Neural cell (in vitro differentiated cells): ENCODE measurements around the gene SOX13. TPM values are rescaled to one million over a fixed set of nuclear protein-coding genes. Genes with fewer than 3 reads are reported as not detected.

Experiments
- H2AFZ ChIP-seq: fragments of 200-600, 300-800 bp; sonication (generic), shearing (Covaris generic); 2 replicates; pipeline ENCODE4 v1.6.0; 2014; ENCODE audit warnings: low read depth, mild to moderate bottlenecking, antibody characterized with exemption, low read length, moderate library complexity
- H3F3A ChIP-seq: fragments of 200-600 bp; shearing (Covaris generic); 2 replicates; pipeline ENCODE4 v1.6.1; 2016; ENCODE audit warnings: mild to moderate bottlenecking, moderate library complexity, mixed read lengths, antibody characterized with exemption, low read length; ENCODE audit not compliant: insufficient read depth, poor library complexity, severe bottlenecking
- H3K27ac ChIP-seq: fragments of 200-600, 300-800 bp; sonication (generic), shearing (Covaris generic); 2 replicates; pipeline ENCODE4 v1.5.1; 2014; ENCODE audit warnings: mild to moderate bottlenecking, low read length, moderate library complexity
- H3K27me3 ChIP-seq: fragments of 300-800, 200-600 bp; sonication (generic), shearing (Covaris generic); 2 replicates; pipeline ENCODE4 v1.6.0; 2014; ENCODE audit warnings: mild to moderate bottlenecking, low read depth, low read length, moderate library complexity; ENCODE audit not compliant: insufficient read depth
- H3K36me3 ChIP-seq: fragments of 300-800, 200-600 bp; sonication (generic), shearing (Covaris generic); 2 replicates; pipeline ENCODE4 v1.5.1; 2014; ENCODE audit warnings: mild to moderate bottlenecking, antibody characterized with exemption, low read length, moderate library complexity; ENCODE audit not compliant: insufficient read depth
- H3K4me2 ChIP-seq: fragments of 300-800, 200-600 bp; sonication (generic), shearing (Covaris generic); 2 replicates; pipeline ENCODE4 v1.6.0; 2014; ENCODE audit warnings: mild to moderate bottlenecking, low read length
- H3K4me3 ChIP-seq: fragments of 300-800, 200-600 bp; sonication (generic), shearing (Covaris generic); 2 replicates; pipeline ENCODE4 v1.5.1; 2014; ENCODE audit warnings: mild to moderate bottlenecking, low read length, moderate library complexity
- H3K79me2 ChIP-seq: fragments of 200-600 bp; shearing (Covaris generic); replicated peaks from 2 replicates; pipeline ENCODE4 v1.6.0; 2014; ENCODE audit warnings: mild to moderate bottlenecking, low read length, moderate library complexity; ENCODE audit not compliant: insufficient read depth
- H3K9ac ChIP-seq: fragments of 300-800, 200-600 bp; sonication (generic), shearing (Covaris generic); 2 replicates; pipeline ENCODE4 v1.6.1; 2016; ENCODE audit warnings: mild to moderate bottlenecking, low read length, mixed read lengths
- H3K9me2 ChIP-seq: fragments of 200-600 bp; shearing (Covaris generic); 2 replicates; pipeline ENCODE4 v1.6.1; 2016; ENCODE audit warnings: mild to moderate bottlenecking, low read length, mixed read lengths; ENCODE audit not compliant: insufficient read depth
- H3K9me3 ChIP-seq: fragments of 200-600, 300-800 bp; sonication (generic), shearing (Covaris generic); 2 replicates; pipeline ENCODE4 v1.6.1; 2016; ENCODE audit warnings: mild to moderate bottlenecking, mixed run types, low read length, moderate library complexity, mixed read lengths
- H4K20me1 ChIP-seq: fragments of 200-600 bp; shearing (Covaris generic); 2 replicates; pipeline ENCODE4 v1.6.1; 2016; ENCODE audit warnings: mild to moderate bottlenecking, mixed run types; ENCODE audit not compliant: insufficient read depth
- CTCF ChIP-seq: fragments of 450-650 bp; IDR thresholded peaks from 2 replicates; pipeline ENCODE4 v1.5.1; 2014; ENCODE audit warnings: antibody characterized with exemption, mild to moderate bottlenecking, moderate library complexity; ENCODE audit not compliant: poor library complexity, severe bottlenecking
- EP300 ChIP-seq: fragments of 450-650 bp; conservative IDR thresholded peaks from 2 replicates; pipeline ENCODE4 v1.6.1; 2014; ENCODE audit warnings: antibody characterized with exemption, mild to moderate bottlenecking, moderate library complexity; ENCODE audit not compliant: poor library complexity, severe bottlenecking
- EZH2 ChIP-seq: fragments of 200-600, 300-800 bp; shearing (Covaris generic), sonication (generic); IDR thresholded peaks from 2 replicates; pipeline ENCODE4 v1.6.1; 2014; ENCODE audit warnings: antibody characterized with exemption, low read length, borderline replicate concordance, mild to moderate bottlenecking; ENCODE audit not compliant: insufficient read depth, poor library complexity, severe bottlenecking
- MXI1 ChIP-seq: fragments of 450-650 bp; conservative IDR thresholded peaks from 2 replicates; pipeline ENCODE4 v1.6.1; 2014; ENCODE audit warnings: antibody characterized with exemption, mild to moderate bottlenecking; ENCODE audit not compliant: poor library complexity, severe bottlenecking
- POLR2AphosphoS5 ChIP-seq: IDR thresholded peaks from 2 replicates; pipeline ENCODE4 v1.6.1; 2012
- RAD21 ChIP-seq: fragments of 450-650 bp; conservative IDR thresholded peaks from 2 replicates; pipeline ENCODE4 v1.6.1; 2014; ENCODE audit warnings: antibody characterized with exemption, mild to moderate bottlenecking, moderate library complexity
- REST ChIP-seq: IDR thresholded peaks from 2 replicates; pipeline ENCODE4 v1.6.1; 2012; ENCODE audit warnings: borderline replicate concordance
- SMC3 ChIP-seq: fragments of 450-650 bp; conservative IDR thresholded peaks from 2 replicates; pipeline ENCODE4 v1.6.1; 2014; ENCODE audit warnings: antibody characterized with exemption, mild to moderate bottlenecking, moderate library complexity; ENCODE audit not compliant: poor library complexity
- TAF1 ChIP-seq: IDR thresholded peaks from 2 replicates; pipeline ENCODE4 v1.6.1; 2012; ENCODE audit warnings: low read depth
- polyA plus RNA-seq: library from polyadenylated mRNA; depleted of rRNA; stranded (reverse); fragments of >200 nt; gene quantifications from 2 replicates; pipeline ENCODE4 v1.2.3, GENCODE V29; 2014

The SOX13 gene
- polyA plus RNA-seq, 1 donor from 2014 or later: 1.7 TPM

- H3K27ac ChIP-seq: no peak overlapping the region
- H3K9ac ChIP-seq: no peak overlapping the region
- no peaks in the 10 kb centered on the region for H3K27me3 ChIP-seq
- no peaks in the 10 kb centered on the region for H4K20me1 ChIP-seq
- TF ChIP-seq REST (no peak), CTCF (no peak), SMC3 (no peak), TAF1 (no peak), EZH2 (no peak)
- no peaks in the 10 kb centered on the region for H3F3A ChIP-seq
- no peaks in the 10 kb centered on the region for H3K36me3 ChIP-seq
- no peak overlapping the region for H3K4me3 ChIP-seq
- H3K9me2 ChIP-seq: no peaks in the 10 kb centered on the region
- no peaks in the 10 kb centered on the region for H3K9me3 ChIP-seq
- H3K79me2 ChIP-seq: no peaks in the 10 kb centered on the region
- no peak overlapping the region for H3K4me2 ChIP-seq
- no peak overlapping the region for H2AFZ ChIP-seq
These were observed 67.0 kb downstream of the SOX13 start for GRCh38 chr1:204139952-204140351.

GRCh38 chr1:204141131-204141530, 68.2 kb downstream of the SOX13 start:
- H3K79me2 ChIP-seq: no peaks in the 10 kb centered on the region
- H3K9ac ChIP-seq: no peak overlapping the region
- no peaks in the 10 kb centered on the region for H3K9me3 ChIP-seq
- H3K4me2 ChIP-seq: no peak overlapping the region
- H3K27ac ChIP-seq: no peak overlapping the region
- H3F3A ChIP-seq: no peaks in the 10 kb centered on the region
- H2AFZ ChIP-seq: no peak overlapping the region
- H3K36me3 ChIP-seq: no peaks in the 10 kb centered on the region
- H3K9me2 ChIP-seq: no peaks in the 10 kb centered on the region
- H3K27me3 ChIP-seq: no peaks in the 10 kb centered on the region
- H4K20me1 ChIP-seq: no peaks in the 10 kb centered on the region
- TF ChIP-seq SMC3: no peak
- TF ChIP-seq EZH2: no peak
- TF ChIP-seq CTCF: no peak
- no peak for TF ChIP-seq REST
- TF ChIP-seq RAD21: no peak
- TF ChIP-seq TAF1: no peak
- no peak for TF ChIP-seq POLR2AphosphoS5
- no peak for TF ChIP-seq MXI1
- TF ChIP-seq EP300: no peak
- no peak overlapping the region for H3K4me3 ChIP-seq
